Prostate gland (tissue), 2 donors: ENCODE results near the gene RMDN2.

ENCODE experiments used
- POLR2A ChIP-seq: fragments of 450-650 bp; IDR thresholded peaks from one replicate; pipeline ENCODE4 v1.6.1; 2016; ENCODE audit warnings: antibody characterized with exemption, mild to moderate bottlenecking
- POLR2AphosphoS5 ChIP-seq: sonication (generic); formaldehyde crosslinking; IDR thresholded peaks from one replicate; pipeline ENCODE4 v1.6.1; 2017; ENCODE audit warnings: antibody characterized with exemption
- TF ChIP-seq, protein P1 (sequence below), 4 experiments: fragments of 200-600 bp in 2 of 4; fragments of 450-650 bp in 2 of 4; sonication (generic) in 2 of 4; IDR thresholded peaks; 1 replicate in 3 of 4; 2 replicates in 1 of 4; pipeline ENCODE4 v1.5.1; 2016 to 2019; ENCODE audit warnings: antibody characterized with exemption in 4 of 4, mild to moderate bottlenecking in 2 of 4, moderate library complexity in 2 of 4

DNA sequence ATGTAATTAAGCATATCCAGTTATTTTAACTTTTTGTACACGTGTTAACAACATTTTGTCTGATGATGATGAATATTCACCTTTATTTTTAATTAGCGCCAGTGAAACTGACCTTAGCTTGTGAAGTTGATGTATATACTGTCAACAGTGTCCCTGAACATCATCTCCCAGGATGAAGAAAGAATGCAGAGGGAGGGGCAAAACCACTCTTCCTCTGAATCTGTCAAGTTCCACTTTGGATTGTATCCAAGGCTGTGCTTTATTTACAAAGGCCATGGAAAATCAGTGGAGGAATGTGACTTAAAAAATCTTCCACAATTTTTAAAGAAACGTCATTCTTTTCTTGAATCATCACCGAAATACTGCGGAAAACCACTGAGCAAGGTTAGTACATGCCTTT lies 4.5 kb upstream of the RMDN2 start:
- TF ChIP-seq, protein P1, sequence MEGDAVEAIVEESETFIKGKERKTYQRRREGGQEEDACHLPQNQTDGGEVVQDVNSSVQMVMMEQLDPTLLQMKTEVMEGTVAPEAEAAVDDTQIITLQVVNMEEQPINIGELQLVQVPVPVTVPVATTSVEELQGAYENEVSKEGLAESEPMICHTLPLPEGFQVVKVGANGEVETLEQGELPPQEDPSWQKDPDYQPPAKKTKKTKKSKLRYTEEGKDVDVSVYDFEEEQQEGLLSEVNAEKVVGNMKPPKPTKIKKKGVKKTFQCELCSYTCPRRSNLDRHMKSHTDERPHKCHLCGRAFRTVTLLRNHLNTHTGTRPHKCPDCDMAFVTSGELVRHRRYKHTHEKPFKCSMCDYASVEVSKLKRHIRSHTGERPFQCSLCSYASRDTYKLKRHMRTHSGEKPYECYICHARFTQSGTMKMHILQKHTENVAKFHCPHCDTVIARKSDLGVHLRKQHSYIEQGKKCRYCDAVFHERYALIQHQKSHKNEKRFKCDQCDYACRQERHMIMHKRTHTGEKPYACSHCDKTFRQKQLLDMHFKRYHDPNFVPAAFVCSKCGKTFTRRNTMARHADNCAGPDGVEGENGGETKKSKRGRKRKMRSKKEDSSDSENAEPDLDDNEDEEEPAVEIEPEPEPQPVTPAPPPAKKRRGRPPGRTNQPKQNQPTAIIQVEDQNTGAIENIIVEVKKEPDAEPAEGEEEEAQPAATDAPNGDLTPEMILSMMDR (IDR thresholded peaks at IDR 0.05) = no peak
- no peak for TF ChIP-seq POLR2A
- no peak for TF ChIP-seq POLR2AphosphoS5
